Ovary (tissue), 9 donors: ENCODE measurements around the gene SRCIN1. TPM values are rescaled to one million over a fixed set of nuclear protein-coding genes. Genes with fewer than 3 reads are reported as not detected.

Experiments
- DNase-seq, 5 donors: peaks; one replicate each; pipeline ENCODE4 v3.0.0-alpha.2; 2019 to 2020
- H3K27ac ChIP-seq, 2 donors: fragments of 200-600 bp; one replicate each; pipeline versions ENCODE4 v1.5.1 to v1.8.0; 2019 to 2022
- H3K27me3 ChIP-seq: fragments of 200-600 bp; one replicate; pipeline ENCODE4 v1.8.0; 2022
- H3K36me3 ChIP-seq: fragments of 200-600 bp; sonication (generic); one replicate; pipeline ENCODE4 v1.5.1; 2019
- H3K4me1 ChIP-seq: one replicate; pipeline ENCODE4 v1.8.1; 2013; ENCODE audit warnings: mild to moderate bottlenecking, moderate library complexity; ENCODE audit not compliant: insufficient read depth
- H3K4me3 ChIP-seq: fragments of 200-600 bp; sonication (generic); one replicate; pipeline ENCODE4 v1.5.1; 2017
- H3K9me3 ChIP-seq, 2 donors: fragments of 200-600 bp in 1 of 2; sonication (generic) in 1 of 2; one replicate each; pipeline versions ENCODE4 v1.5.1 to v1.8.1; 2013 to 2019; ENCODE audit warnings: mild to moderate bottlenecking in 1 of 2, moderate library complexity in 1 of 2
- CTCF ChIP-seq, 3 donors: fragments of 450-650 bp in 2 of 3; fragments of 200-600 bp in 1 of 3; IDR thresholded peaks; one replicate each; pipeline versions ENCODE4 v1.5.1 to v1.8.0; 2016 to 2022; ENCODE audit warnings: antibody characterized with exemption in 3 of 3, mild to moderate bottlenecking in 1 of 3
- EP300 ChIP-seq: sonication (generic); formaldehyde crosslinking; IDR thresholded peaks from one replicate; pipeline ENCODE4 v1.6.1; 2017; ENCODE audit warnings: antibody characterized with exemption
- POLR2A ChIP-seq: fragments of 450-650 bp; IDR thresholded peaks from one replicate; pipeline ENCODE4 v1.6.1; 2017; ENCODE audit warnings: antibody characterized with exemption, mild to moderate bottlenecking, moderate library complexity
- WGBS, 3 donors: extraction: QIAGEN DNeasy Blood & Tissue Kit in 1 of 3; methylation state at CpG; one replicate each; pipeline versions ENCODE4 v1.1.5 to v1.1.7; 2013 to 2017; 5-methylcytosine and 5-hydroxymethylcytosine counted together
- intact Hi-C, 4 donors: fragments of 100-400 bp; cut with DNase I; formaldehyde crosslinking; loops; one replicate each; pipeline versions ENCODE4 v1.11.0 to v1.15.1; 2022 to 2023
- polyA plus RNA-seq, 2 donors: library from polyadenylated mRNA; stranded (reverse); fragments of 200-250 nt in 1 of 2; fragments of 350-450 nt in 1 of 2; fragmentation: Illumina TruSeq in 1 of 2; extraction: RNeasy Lipid Tissue Mini Kit (QIAGEN cat#74804) in 1 of 2; gene quantifications; one replicate each; pipeline ENCODE4 v1.2.3, GENCODE V29; 2013 to 2014
- total RNA-seq, 7 donors: library from RNA; depleted of rRNA in 2 of 7; stranded (reverse); fragments of >200 nt in 2 of 7; fragmentation: NEBNext Ultra II Directional in 3 of 7; extraction: Animal tissue kit (Norgen Biotek cat#: 25700) in 3 of 7; gene quantifications; one replicate each; pipeline versions ENCODE4 v1.1.0 to v1.2.4, GENCODE V29; 2016 to 2023
- donor health status: DM: no; HTN: no; CAD: no; lungs with moderate emphysema.
- donor health status: DM: no; HTN: no; CAD: no.
- donor health status: Bipolar disorder and iron deficiency.
- donor health status: DM: yes; HTN: yes; CAD: no.
- donor health status: DM: no; HTN: no; CAD: no.
- donor health status: DM: yes; HTN: yes; CAD: no.

SRCIN1 gene
- total and polyA plus RNA-seq, 9 donors, result 0.18 to 3.0 (median 1.0) TPM

GRCh38 chr17:38538906-38539305, 66.8 kb downstream of the SRCIN1 start:
- 92% methylated on average over 9 of the region's 9 CpGs for WGBS, 3 donors
- Histone ChIP-seq H3K4me1 (no peaks in the 10 kb centered on the region), H3K4me3 (no peak overlapping the region), H3K27ac (no peak overlapping the region), H3K27me3 (no peaks in the 10 kb centered on the region), H3K9me3 (no peaks in the 10 kb centered on the region), H3K36me3 (no peaks in the 10 kb centered on the region)
- intact Hi-C loops, result no loop called here
- no peak for DNase-seq
- TF ChIP-seq EP300 (no peak), POLR2A (no peak), CTCF (IDR thresholded peaks at IDR 0.05) (no peak)

DNA sequence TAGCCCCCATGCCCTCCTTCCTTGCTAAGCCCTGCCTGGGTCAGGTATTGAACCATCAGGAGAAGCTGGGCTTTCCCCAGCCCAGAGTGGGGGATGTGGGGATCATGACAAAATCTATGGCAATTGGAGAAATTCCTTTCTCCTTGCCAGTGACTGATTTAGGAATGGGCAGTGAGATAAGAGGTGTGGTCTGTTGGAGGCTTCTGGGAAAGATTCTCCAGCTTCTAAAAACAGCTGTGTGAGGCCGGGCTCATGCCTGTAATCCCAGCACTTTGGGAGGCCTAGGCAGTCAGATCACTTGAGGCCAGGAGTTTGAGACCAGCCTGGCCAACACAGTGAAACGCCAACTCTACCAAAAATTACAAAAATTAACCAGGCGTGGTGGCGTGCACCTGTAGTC, 69.1 kb downstream of the SRCIN1 start:
- no peak for TF ChIP-seq CTCF (IDR thresholded peaks at IDR 0.05)
- TF ChIP-seq POLR2A, result no peak
- no peak for TF ChIP-seq EP300
- DNase-seq, result peak in 1 of 5 donors; percentile 1
- Histone ChIP-seq H3K27ac (no peak overlapping the region), H3K9me3 (no peaks in the 10 kb centered on the region), H3K36me3 (no peaks in the 10 kb centered on the region), H3K4me1 (no peaks in the 10 kb centered on the region), H3K27me3 (no peaks in the 10 kb centered on the region), H3K4me3 (no peak overlapping the region)
- intact Hi-C loops, result no loop called here
- WGBS, 3 donors, result 74 to 79% (median 75%) methylated on average over 4 of the region's 4 CpGs

- no peak overlapping the region for H3K4me3 ChIP-seq
- H3K4me1 ChIP-seq, result no peaks in the 10 kb centered on the region
- TF ChIP-seq EP300, result no peak
- TF ChIP-seq CTCF (IDR thresholded peaks at IDR 0.05), result no peak
- no peak for TF ChIP-seq POLR2A
- WGBS, 3 donors, result 62 to 71% (median 67%) methylated on average over 8 of the region's 8 CpGs
- intact Hi-C loops, result no loop called here
- H3K36me3 ChIP-seq, result no peaks in the 10 kb centered on the region
- peak in 1 of 5 donors; percentile 6 for DNase-seq
- H3K9me3 ChIP-seq, result no peaks in the 10 kb centered on the region
- H3K27ac ChIP-seq, result no peak overlapping the region
- H3K27me3 ChIP-seq, result no peaks in the 10 kb centered on the region
These were observed 69.9 kb downstream of the SRCIN1 start for GRCh38 chr17:38535886-38536285.

GRCh38 chr17:38534498-38534885, 71.3 kb downstream of the SRCIN1 start:
- no peak for TF ChIP-seq CTCF (IDR thresholded peaks at IDR 0.05)
- no peak for TF ChIP-seq EP300
- no peak for TF ChIP-seq POLR2A
- no peak for DNase-seq

More at GRCh38 chr17:38534498-38534885, 71.3 kb downstream of the SRCIN1 start:
- H3K4me1 ChIP-seq, result no peaks in the 10 kb centered on the region
- no peak overlapping the region for H3K27ac ChIP-seq
- H3K36me3 ChIP-seq, result no peaks in the 10 kb centered on the region
- no peak overlapping the region for H3K4me3 ChIP-seq
- H3K27me3 ChIP-seq, result no peaks in the 10 kb centered on the region
- intact Hi-C loops, result no loop called here
- WGBS, 3 donors, result 63 to 75% (median 67%) methylated on average over 7 of the region's 7 CpGs
- H3K9me3 ChIP-seq, result no peaks in the 10 kb centered on the region
